Inferior parietal cortex (tissue), 1 donor: ENCODE measurements around the gene PRLH.
"Not testable (repeated sequence)": the region's sequence is repeated elsewhere in the genome, so short reads cannot be mapped to it uniquely, and the experiment has no call there.

Experiments
- DNase-seq: peaks from one replicate; pipeline ENCODE4 v3.0.0-alpha.2; 2016; ENCODE audit errors: extremely low spot score

The PRLH gene

DNA sequence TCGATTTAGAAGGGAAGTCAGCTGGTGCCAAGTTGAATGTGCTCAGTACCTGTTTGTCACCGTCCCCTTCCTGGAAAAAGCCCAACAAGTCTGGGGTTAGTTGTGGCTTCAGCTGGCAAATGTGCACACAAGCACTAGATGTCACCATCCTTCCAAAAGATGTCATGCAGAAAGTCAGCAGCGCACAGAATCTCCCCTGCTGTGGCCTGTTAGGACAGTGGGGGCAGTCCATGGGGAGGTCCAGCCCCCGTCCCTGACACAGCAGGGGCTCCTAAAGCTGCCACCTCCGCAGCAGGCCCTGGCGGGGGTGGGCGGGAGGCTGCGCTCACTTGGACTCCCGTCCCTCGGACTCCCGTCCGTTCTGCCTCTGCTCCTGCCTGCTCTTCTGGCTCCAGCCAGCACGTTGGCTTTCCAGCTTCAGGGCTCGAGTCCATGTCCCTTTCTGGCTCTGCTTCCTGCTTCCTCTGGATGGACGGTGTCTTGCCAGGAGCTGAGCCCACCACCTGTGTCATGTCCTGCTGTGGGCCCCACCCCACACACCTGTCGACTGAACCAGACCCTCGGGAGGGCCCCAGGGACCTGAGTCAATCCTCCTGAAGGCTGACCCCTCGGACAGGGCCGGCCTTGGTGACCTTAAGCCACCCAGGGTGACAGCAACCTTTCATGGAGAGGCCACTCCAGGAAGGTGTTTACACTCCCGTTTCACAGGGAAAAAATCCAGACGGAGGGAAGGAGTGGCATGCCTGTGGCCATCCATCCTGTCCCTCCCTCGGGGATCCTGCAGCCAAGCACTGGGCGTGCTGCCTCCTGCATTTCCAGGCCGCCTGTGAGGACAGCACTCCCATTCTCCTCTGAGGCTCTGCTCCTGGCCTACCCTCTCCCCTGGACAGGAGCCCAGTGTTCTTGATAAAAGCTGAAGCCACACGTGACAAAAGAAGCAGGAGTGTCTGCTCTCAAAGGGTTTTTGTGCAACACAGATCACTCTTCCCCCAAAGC is 15.7 kb downstream of the PRLH start:
- DNase-seq: peak; percentile 53

GRCh38 chr2:237583385-237584295 is 17.3 kb downstream of the PRLH start:
- no peak for DNase-seq

DNA sequence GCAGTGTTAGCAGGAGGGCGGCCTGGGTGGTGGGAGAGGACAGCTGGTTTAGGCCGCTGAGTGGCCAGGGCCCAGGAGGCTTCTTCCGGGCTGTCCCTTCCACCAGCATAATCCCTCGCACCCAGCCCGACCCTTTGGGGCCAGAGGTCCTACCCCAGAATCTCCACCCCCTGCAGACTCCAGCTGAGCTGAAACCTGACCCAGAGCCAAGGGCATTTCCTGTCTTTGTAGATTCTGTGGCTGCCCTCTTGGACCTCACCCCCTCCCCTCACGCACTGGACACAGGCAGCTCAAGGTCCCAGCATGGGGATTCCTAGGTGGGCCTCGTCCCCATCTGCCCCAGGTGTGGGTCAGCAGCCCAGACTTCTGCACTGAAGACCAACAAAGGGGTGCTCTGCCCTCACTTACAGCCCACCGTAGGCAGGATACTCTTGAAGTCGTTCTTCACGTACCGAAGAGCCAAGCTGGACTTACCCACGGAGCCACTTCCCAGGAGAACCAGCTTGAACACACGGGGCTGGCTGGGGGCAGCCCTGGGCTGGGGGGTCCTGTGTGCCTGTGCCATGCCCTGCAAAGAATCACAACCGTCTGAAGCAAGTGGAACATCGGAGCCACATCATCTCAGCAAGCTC is 19.3 kb downstream of the PRLH start:
- no peak for DNase-seq

DNA sequence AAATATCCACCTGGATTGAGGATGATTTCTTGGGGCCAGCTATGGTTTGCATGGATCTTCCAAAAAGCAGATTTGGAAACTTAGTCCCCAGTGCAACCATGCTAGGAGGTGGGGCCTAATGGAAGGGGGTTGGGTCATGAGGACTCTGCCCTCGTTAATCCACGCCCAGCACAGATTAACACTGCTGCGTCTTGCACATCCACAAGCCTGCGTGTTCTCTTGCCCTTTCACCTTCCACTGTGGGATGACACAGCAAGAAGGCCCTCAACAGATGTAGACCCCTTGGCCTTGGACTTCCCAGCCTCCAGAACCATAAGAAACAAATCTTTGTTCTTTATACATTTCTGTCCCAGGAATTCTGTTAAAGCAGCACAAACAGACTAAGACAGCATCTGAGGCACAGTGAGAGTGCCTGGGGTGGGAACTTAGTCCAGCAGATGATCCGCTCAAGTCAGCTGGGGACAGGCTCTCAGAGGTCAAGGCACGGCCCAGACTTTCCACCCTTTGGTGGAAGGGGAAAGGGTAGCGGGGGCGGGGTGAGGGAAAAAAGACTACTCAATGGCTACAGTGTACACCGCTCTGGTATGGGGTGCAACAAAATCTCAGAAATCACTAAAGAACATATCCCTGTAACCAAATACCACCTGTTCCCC is 21.8 kb downstream of the PRLH start:
- no peak for DNase-seq

GRCh38 chr2:237590272-237591140 is 24.1 kb downstream of the PRLH start, which contains the start of gene RAB17:
TSS of gene RAB17 (minus strand) at chr2:237590734. CDS start at chr2:237586154, 4,580 bp downstream.
- DNase-seq: no peak

DNA sequence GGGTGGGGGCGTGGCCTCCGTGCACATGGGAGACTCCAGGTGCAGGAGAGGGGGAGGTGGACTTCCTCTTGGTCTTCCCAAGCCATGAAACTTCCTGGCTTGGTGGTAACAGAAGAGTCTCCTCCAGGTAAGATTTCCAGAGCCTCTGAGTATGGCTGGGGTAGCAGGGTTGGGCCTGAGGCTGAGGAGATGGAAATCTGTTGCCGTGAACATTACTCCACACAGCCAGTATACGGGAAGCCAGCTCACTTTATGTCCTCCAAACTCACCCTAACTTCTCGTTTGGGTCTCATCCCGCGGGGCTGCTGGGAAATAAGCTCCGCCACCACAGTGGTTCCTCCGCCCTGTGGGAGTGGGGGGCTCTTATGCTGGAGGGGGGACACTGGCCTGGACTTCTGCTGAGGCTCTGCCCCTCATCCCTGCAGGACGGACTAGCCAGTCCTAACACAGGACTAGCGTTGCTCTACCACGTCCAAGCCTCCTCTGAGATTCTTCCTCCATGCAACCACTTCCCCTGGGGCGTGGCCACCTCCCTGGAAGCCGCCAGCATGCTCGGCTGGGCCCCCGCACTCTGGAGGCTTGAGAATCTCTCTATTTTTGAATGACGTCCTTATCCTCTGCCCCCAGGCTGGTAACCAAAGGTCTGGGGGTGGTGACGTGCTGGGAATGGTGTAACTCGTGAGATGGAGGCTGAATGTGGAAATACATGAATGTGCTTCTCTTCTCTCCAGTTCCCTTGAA is 24.9 kb downstream of the PRLH start:
- no peak for DNase-seq

DNA sequence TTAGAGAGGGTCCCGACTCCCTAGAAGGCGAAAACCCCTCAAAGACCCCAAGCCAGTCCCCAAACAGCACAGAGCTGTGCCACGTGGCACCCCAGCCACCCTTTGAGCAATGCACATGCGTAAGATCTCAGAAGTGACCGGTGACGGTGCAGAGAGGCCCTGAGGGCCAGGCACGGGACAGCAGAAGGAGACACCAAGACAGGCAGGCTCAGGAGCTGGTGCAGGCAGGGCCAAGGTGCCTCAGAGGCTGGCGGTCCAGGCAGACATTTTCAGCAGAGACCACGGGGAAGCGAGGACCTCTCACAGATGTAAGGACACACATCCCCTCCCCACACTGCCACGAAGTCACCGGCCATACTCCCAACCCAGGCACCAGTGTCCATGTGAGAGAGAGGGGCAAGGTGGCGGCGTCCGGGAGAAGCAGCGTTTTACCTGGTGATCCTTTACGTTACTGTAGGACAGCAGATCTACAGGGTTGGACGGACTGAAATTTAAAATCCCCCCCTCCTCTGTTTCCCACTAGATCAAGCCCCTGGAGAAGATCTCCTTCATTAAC is 26.1 kb downstream of the PRLH start:
- no peak for DNase-seq

DNA sequence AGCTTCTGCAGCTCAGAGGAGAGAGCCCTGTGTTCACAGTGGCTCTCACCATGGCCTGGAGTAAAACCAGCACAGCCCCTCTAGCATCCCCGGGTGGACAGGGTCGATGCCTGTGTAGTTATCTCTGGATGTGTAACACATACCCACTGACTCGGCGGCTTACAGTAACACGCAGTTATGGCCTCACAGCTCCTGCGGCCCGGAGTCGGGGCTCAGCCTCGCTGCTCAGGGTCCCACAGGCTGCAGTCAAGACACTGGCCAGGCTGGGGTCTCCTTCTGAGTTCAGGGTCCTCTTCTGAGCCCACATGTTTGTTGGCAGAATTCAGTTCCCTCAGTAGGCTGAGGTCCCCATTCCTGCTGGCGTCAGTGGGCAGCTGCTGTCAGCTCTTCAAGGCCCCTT is 26.7 kb downstream of the PRLH start:
- no peak for DNase-seq

- DNase-seq: no peak
Measured at GRCh38 chr2:237593596-237594320, 27.4 kb downstream of the PRLH start.

- no peak for DNase-seq
Measured at GRCh38 chr2:237594514-237594871, 28.1 kb downstream of the PRLH start.

DNA sequence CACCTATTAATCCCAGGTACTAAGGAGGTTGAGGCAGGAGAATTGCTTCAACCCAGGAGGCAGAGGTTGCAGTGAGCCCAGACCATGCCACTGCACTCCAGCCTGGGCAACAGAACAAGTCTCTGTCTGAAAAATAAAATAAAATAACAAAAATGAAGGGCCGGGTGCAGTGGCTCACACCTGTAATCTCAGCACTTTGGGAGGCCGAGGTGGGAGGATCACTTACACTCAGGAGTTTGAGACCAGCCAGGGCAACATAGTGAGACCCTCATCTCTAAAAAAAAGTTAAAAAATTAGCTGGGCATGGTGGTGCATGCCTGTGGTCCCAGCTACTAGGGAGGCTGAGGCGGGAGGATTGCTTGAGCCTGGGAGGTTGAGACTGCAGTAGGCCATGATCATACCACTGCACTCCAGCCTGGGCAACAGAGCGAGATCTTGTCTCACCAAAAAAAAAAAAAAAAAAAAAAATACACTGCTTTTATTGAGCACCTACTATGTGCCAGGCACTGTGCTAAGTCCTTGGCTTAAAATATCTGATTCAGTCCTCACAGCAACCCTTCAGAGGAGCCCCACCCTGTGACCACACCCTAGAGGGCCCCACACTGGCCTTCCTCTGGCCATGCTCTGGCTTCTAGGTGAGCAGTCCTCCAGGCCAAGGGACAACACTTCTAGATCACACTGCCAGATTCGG is 29.6 kb downstream of the PRLH start:
- DNase-seq: not testable (repeated sequence)

DNA sequence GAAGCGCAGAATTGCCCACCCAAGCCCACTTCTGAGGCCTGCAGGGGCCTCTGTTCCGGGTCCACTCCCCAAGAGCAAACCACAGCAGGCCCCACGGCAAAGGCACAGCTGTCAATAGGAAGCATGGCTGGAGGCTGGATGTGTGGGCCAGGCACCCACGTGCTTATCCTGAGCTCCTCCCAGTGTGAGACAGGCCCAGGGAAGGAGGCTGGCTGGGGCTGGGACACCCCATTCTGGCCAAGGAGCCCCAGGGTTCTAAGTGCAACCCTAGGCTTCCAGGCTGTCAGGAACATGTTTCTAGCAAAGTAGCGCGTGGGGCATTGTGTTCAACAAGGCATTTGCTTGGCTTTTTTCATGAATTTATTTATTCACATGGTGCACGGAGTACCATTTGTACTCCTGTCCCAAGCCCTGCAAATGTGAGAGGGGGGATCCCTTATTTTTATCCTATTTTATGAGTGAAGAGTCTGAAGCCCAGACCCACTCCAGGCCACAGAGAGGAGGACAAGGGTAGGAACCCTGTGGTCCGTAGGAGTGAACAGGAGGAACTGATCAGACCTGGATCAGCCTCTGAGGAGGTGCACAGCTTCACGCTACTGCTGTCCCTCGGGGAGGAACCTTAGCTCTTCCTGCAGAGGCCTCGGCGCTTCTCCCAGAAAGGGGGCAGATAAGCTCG is 30.3 kb downstream of the PRLH start:
- no peak for DNase-seq

DNA sequence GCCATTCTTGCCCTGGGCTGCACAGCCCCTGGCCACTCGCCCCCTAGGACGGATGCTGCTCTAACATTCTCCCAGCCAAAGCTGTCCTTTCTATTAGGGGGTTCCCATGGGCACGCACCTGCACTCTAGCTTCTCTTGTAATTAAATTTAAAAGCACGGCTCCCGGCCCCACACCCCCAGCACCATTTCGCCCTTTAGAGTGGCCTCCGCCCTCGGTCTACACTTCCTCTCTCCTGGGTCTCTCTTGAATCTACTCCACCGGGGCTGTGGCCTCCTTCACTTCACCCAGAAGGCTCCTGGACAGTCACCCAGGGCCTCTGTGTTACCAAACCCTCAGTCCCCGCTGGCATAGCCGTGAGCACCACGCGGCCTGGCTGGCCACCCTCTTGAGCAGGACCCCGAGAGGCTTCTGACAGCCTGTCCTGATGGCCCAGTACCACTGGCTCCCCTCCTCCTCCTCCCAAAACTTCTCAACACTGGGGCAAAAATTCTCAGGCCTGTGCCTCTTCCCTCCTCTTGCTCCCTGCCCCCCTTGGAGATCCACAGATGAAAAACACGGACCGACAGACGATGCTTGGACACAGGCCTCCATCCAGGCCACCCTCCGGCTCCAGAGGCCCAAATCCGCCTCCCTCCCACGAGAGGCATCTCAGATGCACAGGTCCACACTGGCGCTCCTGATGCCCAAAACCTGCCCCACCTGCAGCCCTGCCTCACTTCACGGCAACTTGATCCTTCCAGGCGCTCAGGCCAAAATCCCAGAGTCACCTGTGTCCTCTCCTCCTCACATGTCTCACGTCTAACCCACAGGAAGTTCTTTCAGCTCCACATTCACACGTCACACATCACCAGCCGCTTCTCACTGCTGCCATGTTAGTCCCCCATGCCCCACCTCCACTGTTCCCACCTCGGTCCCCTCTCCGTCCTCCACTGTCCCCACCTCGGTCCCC is 31.1 kb downstream of the PRLH start:
- DNase-seq: no peak

- no peak for DNase-seq
Measured at GRCh38 chr2:237598468-237599208, 32.3 kb downstream of the PRLH start.

DNA sequence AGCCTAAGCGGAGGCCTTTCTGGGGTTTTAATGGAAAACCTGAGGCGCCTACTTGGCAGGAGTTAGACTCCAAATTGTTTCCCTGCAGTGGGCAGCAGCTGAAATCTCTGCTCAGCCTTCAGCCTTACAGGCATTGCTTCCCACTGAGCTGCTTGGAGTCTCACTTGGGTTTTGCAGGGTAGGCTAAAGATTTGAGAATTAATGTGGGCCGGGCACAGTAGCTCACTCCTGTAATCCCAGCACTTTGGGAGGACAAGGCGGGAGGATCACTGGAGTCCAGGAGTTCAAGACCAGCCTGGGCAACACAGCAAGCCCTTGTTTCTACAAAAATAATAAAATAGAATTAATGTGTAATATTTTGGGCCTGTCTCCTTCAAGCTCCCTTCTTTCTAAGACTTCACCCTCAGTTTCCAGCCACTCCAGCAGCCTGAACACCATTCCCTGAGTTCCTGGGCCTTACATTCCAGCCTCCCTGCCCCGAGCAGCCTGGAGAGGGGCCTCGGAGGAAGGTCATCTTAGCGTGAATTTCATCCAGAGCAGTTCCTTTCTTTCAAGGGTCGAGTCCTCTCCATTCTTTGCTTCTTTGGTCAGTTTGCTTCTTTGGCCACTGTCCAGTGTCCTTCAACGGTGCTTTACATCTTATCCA is 33.2 kb downstream of the PRLH start:
- DNase-seq: no peak
